Renal cortical epithelial cell (primary cell): ENCODE data around the gene ANKRD35. TPM values are rescaled to one million over a fixed set of nuclear protein-coding genes. Genes with fewer than 3 reads are reported as not detected.

Source experiments
- total RNA-seq: library from RNA; depleted of rRNA; stranded (reverse); fragments of >200 nt; gene quantifications from 2 replicates; pipeline ENCODE4 v1.2.3, GENCODE V29; 2014

Gene ANKRD35
- total RNA-seq, 1 donor from 2014 or later: 0.10 TPM

Other genes with a start within 250 kb of the ANKRD35 start
- 34.4 and 229 TPM in 2 replicates for gene PDZK1, start 178.5 kb downstream of the ANKRD35 start, total RNA-seq
- 0.20 TPM in 1 of 2 replicates, not detected in the other for gene CD160, start 166.4 kb downstream of the ANKRD35 start, total RNA-seq
- 17.7 and 28.7 TPM in 2 replicates for gene RNF115, start 61.8 kb downstream of the ANKRD35 start, total RNA-seq
- 43.1 and 48.8 TPM in 2 replicates for gene POLR3C, start 61.7 kb downstream of the ANKRD35 start, total RNA-seq
- gene NUDT17, start 40.2 kb downstream of the ANKRD35 start, total RNA-seq: 5.6 and 9.2 TPM in 2 replicates
- gene PIAS3, start 26.8 kb downstream of the ANKRD35 start, total RNA-seq: 5.9 and 17.0 TPM in 2 replicates
- gene ITGA10, start 24.2 kb upstream of the ANKRD35 start, total RNA-seq: under 0.01 and 0.65 TPM in 2 replicates
- 39.6 and 40.6 TPM in 2 replicates for gene PEX11B, start 32.9 kb upstream of the ANKRD35 start, total RNA-seq
- gene RBM8A, start 41.6 kb upstream of the ANKRD35 start, total RNA-seq: 209 and 238 TPM in 2 replicates
- gene LIX1L, start 72.2 kb upstream of the ANKRD35 start, total RNA-seq: 15.8 TPM in 2 replicates
- 0.15 TPM in 1 of 2 replicates, not detected in the other for gene ANKRD34A, start 78.7 kb upstream of the ANKRD35 start, total RNA-seq
- 8.9 and 12.4 TPM in 2 replicates for gene POLR3GL, start 78.8 kb upstream of the ANKRD35 start, total RNA-seq
- gene TXNIP, start 110.7 kb upstream of the ANKRD35 start, total RNA-seq: 294 and 1,145 TPM in 2 replicates
- gene HJV, start 135.9 kb upstream of the ANKRD35 start, total RNA-seq: not detected in 2 replicates